Stromal cell of bone marrow (primary cell): ENCODE measurements around the gene UBE3D.
A peak's percentile ranks its signal among the peaks of the same experiment; 100 is the strongest.

Source experiments
- DNase-seq: peaks from one replicate; pipeline ENCODE4 v3.0.0-alpha.2; 2012; ENCODE audit warnings: low read depth

The UBE3D gene

GRCh38 chr6:83065511-83066192, at the start of gene UBE3D:
Gene UBE3D, minus strand, starts transcription at chr6:83065841. Its CDS starts 123 bp downstream, at chr6:83065718.
- DNase-seq = peak; percentile 57

- peak; percentile 11 for DNase-seq
These were observed 48.5 kb upstream of the UBE3D start for GRCh38 chr6:83114164-83114563.

DNA sequence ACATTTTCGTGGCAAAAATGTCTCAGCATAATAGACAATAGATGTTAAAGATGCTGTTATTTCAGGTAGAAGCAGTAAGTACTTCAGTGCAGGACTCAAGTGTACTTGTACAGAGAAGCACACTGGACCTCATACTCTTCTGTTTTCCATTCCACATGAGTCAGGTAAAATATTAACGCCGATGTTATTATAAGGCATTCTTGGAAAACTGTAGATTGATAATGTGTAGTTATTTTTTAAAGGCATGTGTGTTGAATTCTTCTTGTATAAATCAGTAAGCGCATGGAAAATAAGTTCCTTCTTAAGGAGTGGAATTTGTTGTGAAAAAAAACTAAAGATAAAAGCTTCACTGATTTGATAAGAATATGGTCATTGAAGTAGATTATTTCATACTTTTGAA, 47.6 kb upstream of the UBE3D start:
- no peak for DNase-seq

GRCh38 chr6:83108378-83108777, 42.7 kb upstream of the UBE3D start:
- no peak for DNase-seq

DNA sequence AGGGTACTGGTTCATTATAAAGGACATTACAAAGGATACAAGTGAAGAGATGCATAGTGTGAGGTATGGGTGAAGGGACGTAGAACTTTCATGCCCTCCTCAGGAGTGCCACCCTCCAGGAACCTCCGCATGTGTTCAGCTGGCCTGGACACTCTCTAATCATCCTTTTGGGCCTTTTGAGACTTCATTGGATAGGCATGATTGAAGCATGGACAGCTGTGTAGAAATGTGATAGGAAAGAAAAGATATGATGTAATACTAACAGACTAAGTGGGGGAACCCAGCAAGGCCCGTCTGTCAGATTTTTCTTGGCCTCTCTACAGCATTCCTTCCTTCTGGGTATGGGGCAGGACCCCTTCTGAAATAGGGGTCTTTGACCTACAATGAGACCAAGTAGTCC, 32.9 kb upstream of the UBE3D start:
- no peak for DNase-seq

DNA sequence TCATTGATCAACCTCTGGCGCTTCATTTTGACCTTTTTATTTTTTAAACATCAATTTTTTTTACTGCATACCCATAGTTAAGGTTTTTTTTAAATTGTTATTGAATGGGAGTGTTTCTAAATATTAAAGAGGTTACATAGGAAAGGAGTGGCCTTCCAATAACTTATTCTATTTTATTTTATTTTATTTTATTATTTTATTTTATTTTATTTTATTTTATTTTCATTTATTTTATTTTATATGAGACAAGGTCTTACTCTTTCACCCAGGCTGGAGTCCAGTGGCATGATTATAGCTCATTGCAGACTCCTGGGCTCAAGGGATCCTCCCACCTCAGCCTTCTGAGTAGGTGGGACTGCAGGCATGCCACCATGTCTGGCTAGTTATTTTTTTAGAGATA, 32.0 kb upstream of the UBE3D start:
- no peak for DNase-seq

DNA sequence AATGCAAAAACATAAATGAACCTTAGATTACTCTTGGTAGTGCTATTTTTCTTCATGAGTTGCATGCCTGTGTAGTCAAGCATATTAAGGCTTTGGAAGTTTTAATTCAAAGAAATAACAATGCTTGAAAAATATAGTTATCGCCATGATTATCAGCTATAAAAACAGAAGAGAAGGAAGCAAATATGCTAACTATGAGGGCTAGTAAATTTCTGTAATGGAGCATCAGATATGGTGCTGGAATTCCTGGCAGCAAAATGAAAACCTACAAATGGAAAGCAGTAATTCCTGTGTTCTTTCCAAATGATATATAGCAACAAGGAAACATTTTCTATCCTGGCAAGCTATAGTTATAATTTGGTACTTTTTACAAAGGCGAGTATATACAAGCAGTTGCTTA, 31.6 kb upstream of the UBE3D start:
- no peak for DNase-seq

DNA sequence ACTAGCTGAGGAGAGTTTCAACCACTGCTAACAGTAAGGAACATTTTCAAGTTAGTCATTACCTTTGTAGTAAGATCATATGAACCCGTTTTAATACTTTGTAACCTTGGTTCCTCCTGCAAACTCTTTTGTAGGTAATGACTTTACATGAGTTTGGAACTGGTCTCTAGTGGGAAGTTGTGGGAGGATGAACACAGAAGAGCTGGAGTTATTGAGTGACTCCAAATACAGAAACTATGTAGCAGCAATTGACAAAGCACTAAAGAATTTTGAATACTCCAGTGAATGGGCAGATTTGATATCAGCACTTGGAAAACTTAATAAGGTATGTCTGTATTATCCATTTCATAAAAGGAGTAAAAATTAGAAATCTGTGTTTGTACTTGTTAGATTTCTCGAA, 31.1 kb upstream of the UBE3D start:
- DNase-seq = no peak

DNA sequence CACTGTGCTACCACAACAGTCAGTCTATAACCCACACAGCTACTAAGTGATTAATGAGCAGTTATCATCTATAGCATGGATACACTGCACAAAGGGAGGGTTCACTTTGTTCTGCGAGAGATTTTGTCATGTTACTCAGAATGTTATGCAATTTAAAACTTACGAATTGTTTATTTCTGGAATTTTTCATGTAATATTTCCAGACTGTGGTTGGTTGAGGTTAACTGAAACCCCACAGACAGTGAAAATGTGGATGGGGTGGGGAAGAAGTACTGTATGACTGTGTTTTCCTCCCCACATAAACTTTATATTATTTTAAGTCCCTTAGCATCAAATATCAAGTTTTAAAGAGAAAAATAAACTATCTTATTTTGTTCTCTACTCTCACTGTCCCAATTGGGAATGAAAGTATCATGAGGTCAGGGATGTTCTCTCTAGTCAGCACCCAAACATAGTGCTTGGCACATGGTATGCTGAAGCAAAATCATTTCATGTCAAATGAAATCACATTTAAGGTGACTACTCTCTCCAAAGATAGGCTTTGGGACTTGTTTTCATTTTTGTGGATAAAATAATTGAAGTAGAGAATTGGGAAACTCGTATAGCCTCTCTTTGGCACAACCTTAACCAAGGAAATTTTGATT, 27.2 kb upstream of the UBE3D start:
- no peak for DNase-seq

DNA sequence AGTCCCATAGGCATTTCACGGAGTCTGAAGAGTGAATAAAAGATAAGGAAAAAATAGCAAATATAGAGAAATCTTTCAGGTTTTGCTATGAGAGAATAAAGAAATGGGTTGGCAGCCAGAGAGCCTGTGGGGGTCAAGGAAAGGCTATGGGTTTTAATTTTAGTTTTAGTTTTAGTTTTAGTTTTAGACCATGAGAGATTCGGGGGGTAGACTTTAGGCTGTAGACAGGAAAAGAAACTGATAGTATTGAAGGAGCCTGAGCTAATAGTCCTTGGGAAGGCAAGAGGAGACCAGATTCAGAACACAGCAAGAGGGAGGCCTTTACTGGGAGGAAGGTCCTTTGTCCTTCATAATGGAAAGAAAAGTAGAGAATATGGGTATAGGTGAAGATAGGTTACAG, 21.1 kb upstream of the UBE3D start:
- DNase-seq = no peak

GRCh38 chr6:83083476-83083875, 17.8 kb upstream of the UBE3D start:
- no peak for DNase-seq

GRCh38 chr6:83073615-83074014, 8.0 kb upstream of the UBE3D start:
- no peak for DNase-seq

DNA sequence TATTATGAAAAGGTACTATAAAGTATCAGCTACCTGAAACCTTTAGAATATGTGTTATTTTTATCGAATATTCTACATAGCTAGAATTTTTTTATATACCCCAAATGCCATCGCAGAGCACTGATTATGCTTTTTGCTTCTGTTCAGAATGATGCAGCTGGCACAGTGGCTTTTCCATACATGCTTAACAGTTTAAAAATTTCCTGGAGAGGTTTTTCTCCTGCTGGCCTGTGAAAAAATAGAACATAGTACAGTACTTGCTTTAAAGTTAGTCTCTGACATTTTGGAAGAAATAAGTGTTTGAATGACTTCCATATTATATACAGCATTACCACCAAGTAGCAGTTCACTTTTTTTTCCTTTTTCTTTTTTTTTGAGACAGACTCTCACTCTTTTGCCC, 7.1 kb upstream of the UBE3D start:
- DNase-seq = no peak

GRCh38 chr6:83071707-83072106, 6.1 kb upstream of the UBE3D start:
- DNase-seq = no peak

DNA sequence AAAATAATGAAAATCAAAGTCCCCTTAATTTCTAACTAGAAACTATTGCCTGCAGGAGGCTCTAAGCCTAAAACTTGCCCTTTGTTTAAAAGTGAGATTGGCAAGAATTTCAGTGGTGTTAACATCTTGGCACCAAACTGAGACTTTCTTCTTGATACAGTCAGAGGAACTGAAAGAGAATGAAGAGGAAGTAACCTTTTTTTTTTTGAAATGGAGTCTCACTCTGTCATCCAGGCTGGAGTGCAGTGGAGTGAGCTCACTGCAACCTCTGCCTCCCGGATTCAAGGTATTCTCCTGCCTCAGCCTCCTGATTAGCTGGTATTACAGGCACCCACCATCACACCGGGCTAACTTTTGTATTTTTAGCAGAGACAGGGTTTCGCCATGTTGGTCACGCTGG, 5.4 kb upstream of the UBE3D start:
- DNase-seq = no peak

GRCh38 chr6:83069633-83070032, 4.0 kb upstream of the UBE3D start:
- no peak for DNase-seq

DNA sequence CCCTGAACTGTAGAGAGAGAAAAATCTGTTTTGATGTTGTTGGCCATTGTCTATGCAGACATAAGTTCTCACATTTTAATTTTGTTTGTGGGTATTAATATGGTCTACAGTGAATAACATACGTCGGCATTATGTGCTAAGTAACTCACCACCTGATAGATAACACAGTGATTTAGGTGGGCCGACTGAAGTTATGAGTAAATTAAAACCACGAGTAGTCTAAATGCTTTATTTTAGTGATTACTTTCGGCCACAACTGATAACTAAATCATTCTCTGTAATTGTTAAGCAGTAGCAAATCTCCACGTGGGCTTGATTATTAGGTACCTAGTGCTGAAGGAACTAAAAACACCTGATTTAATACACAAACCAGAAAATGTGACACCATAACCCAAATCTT, 3.0 kb upstream of the UBE3D start:
- DNase-seq = no peak

DNA sequence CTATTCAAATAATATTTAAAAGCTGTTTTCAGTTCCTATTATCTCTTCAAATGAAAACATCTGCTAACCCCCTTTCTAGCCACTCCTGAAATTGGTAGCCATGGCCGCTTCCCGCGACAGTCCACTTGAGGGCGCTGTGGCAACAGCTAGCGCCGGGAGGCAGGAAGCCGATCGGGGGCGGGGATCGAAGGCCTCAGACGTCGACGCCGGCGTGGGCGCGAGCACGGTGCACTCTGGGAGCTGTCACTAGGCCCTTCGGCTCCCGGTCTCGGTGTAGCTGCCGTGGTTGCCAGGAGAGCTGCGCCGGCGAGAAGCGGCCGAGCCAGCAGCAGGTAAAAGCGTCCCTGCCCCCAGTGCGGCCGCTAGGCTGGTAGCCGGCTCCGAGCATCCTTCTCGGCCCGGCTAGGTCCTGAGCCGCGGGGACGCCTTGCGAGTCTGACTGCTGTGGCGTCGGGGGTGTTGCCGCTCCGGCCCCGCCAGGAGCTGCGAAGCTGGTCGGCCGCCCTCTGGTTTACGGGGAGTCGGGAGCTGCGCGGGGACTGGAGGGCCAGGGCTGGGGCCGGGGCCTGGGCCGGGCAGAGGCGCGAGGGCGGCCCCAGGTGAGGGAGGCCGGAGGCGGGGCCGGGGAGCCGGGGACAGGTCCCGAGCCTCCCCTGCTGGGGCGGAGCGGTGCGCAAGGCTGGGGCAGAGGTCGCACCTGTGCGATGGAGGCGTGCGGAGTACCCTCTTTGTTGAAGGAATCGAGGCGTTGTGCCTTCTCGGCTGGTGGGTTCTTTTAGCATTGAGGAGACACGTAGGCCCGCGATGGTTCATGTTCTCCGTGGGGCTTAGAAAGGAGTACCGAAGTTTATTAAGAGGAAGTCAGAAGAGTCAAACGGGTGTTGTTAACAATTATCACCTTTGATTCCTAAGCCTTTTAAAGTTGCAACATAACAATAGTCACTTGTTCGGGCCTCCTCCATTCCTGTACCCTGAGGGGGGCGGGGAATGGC, 2.1 kb upstream of the UBE3D start, which contains the start of gene DOP1A:
Gene DOP1A (plus strand): TSS at position 224 of the 992 bp plus-strand sequence. CDS start 29,307 bp downstream, outside the sequence.
- DNase-seq = peak; percentile 84

DNA sequence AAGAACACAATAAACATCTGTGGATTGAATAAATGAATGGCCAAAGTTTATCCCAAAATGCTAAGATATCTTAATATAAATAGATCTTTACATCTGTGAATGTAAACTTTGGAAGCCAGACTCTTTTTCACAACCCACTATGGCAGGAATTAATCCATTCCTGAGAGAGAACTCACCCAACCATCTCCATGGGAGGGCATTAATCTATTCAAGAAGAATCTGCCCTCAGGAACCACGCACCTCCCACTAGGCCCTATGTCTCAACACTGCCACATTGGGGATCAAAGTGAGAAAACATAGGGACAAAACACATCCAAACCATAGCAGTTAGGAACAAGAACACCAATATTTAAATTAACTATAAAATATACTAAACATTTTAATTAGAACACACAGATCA, 3.4 kb downstream of the UBE3D start:
- no peak for DNase-seq

DNA sequence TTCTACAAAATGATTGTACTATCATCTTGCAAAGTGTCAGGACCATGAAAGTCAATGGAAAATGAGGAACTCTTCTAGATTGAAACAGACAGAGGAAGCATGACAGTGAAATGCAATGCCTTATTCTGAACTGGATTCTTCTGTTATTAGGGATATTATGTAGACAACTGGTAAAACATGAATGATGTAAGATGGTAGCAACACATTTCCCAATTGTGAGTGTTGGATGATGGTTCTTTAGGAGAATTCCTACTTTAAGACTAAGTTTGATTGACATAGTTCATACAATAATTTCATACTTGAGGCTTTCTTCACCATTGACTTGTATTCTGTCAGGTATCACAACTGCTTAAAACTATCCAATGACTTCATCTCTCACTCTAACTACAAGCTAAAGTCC, 4.5 kb downstream of the UBE3D start:
- no peak for DNase-seq

GRCh38 chr6:83057705-83058321, 7.8 kb downstream of the UBE3D start:
- no peak for DNase-seq

GRCh38 chr6:83055366-83055964, 10.2 kb downstream of the UBE3D start:
- DNase-seq = no peak
